Panc1 (cell line): Measurements from ENCODE around the gene AKIRIN2.

Experiments
- CTCF ChIP-seq: fragments of 450-650 bp; IDR thresholded peaks from 2 replicates; pipeline ENCODE4 v1.5.1; 2017; ENCODE audit warnings: mild to moderate bottlenecking
- POLR2AphosphoS5 ChIP-seq: IDR thresholded peaks from 2 replicates; pipeline ENCODE4 v1.6.1; 2012; ENCODE audit warnings: mild to moderate bottlenecking, low read depth, low read length, moderate library complexity

DNA sequence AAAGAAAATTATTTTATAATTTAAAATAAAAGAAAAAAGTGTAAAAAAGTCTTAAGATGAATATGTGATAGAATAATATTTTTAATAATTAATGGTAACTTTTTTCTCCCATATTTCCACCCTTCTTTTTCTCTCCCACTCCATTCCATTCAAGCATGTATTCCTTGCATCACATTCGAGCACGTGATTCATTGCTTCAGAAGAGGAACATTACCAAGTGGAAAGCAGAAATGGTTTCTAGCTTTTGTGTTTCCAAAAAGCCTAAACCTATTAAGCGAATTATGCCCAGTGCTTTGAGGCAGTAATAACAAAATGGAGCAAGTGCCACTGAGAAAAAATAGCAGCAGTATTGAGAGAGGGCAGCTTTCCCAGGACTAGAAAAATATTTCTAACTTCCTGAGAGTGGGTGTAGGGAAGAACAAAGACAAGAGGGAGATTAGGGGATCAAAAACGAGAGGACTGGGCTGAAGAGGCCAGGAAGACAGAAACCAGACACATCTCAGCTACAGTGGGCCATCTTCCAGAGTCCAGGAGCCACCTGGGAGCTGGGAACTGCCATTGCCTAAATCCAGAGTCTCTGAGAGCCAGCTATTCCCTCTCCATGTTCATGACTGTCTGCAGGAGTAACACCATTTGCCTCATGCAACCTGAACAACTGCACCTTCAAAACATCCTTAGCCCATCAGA, 15.0 kb upstream of the AKIRIN2 start:
- TF ChIP-seq CTCF (no peak), POLR2AphosphoS5 (no peak)
